ENCODE measurements around the gene LGSN.

GRCh38 chr6:63346217-63346835 lies 26.5 kb upstream of the LGSN start:
- TF ChIP-seq POLR2AphosphoS5 (IDR thresholded peaks at IDR 0.05; ENCODE audit: insufficient read depth in 1 of 2, low read depth in 1 of 2) (no peak), CTCF (IDR thresholded peaks at IDR 0.05) (no peak)
